ENCODE data around the gene TBC1D3E. TPM values are rescaled to one million over a fixed set of nuclear protein-coding genes. Genes with fewer than 3 reads are reported as not detected.

Gene TBC1D3E
- 0.26 TPM in 1 of 2 replicates, not detected in the other for total RNA-seq

GRCh38 chr17:38127651-38128050, at the start of gene TBC1D3E:
Gene TBC1D3E, plus strand, starts transcription at chr17:38127951. Its CDS starts 1,545 bp downstream, at chr17:38129496.

Other genes starting within 250 kb of the TBC1D3E start
- 0.12 TPM in 1 of 2 replicates, not detected in the other for gene TBC1D3K, start 203.5 kb upstream of the TBC1D3E start, total RNA-seq
- 0.68 and 2.8 TPM in 2 replicates for gene TBC1D3L, start 138.9 kb upstream of the TBC1D3E start, total RNA-seq
- 0.09 TPM in 1 of 2 replicates, not detected in the other for gene TBC1D3D, start 124.0 kb upstream of the TBC1D3E start, total RNA-seq
- 2.6 TPM in 1 of 2 replicates, not detected in the other for gene TBC1D3C, start 59.3 kb upstream of the TBC1D3E start, total RNA-seq
- not detected in 2 replicates for gene TBC1D3, start 64.6 kb downstream of the TBC1D3E start, total RNA-seq
- gene MRPL45, start 169.2 kb downstream of the TBC1D3E start, total RNA-seq = 25.8 and 39.2 TPM in 2 replicates
- gene GPR179, start 216.0 kb downstream of the TBC1D3E start, total RNA-seq = under 0.01 TPM in 1 of 2 replicates, not detected in the other
- 4.6 and 9.3 TPM in 2 replicates for gene SOCS7, start 223.9 kb downstream of the TBC1D3E start, total RNA-seq